ENCODE data around the gene OAS1.
"Not testable (repeated sequence)": the region's sequence is repeated elsewhere in the genome, so short reads cannot be mapped to it uniquely, and the experiment has no call there.

The OAS1 gene

GRCh38 chr12:112947314-112947713, 40.6 kb downstream of the OAS1 start:
- no peak for DNase-seq (ENCODE audit: low read depth)
- H3K4me3 ChIP-seq (ENCODE audit: low read length): no peak overlapping the region
- TF ChIP-seq CTCF (IDR thresholded peaks at IDR 0.05; ENCODE audit: insufficient read depth, low read depth, low read length, missing control alignments): no peak

GRCh38 chr12:112947761-112948160, 41.0 kb downstream of the OAS1 start:
- no peak for TF ChIP-seq CTCF (IDR thresholded peaks at IDR 0.05; ENCODE audit: insufficient read depth, low read depth, low read length, missing control alignments)
- H3K4me3 ChIP-seq (ENCODE audit: low read length): no peak overlapping the region
- DNase-seq (ENCODE audit: low read depth): no peak

GRCh38 chr12:112948806-112949205, 42.0 kb downstream of the OAS1 start:
- no peak for DNase-seq (ENCODE audit: low read depth)
- no peak overlapping the region for H3K4me3 ChIP-seq (ENCODE audit: low read length)
- TF ChIP-seq CTCF (IDR thresholded peaks at IDR 0.05; ENCODE audit: insufficient read depth, low read depth, low read length, missing control alignments): no peak

GRCh38 chr12:112950701-112951100, 43.9 kb downstream of the OAS1 start:
- DNase-seq (ENCODE audit: low read depth): no peak
- H3K4me3 ChIP-seq (ENCODE audit: low read length): no peak overlapping the region
- no peak for TF ChIP-seq CTCF (IDR thresholded peaks at IDR 0.05; ENCODE audit: insufficient read depth, low read depth, low read length, missing control alignments)

- H3K4me3 ChIP-seq (ENCODE audit: low read length); DNase-seq (ENCODE audit: low read depth): not testable (repeated sequence)
Measured at GRCh38 chr12:112957125-112957524, 50.4 kb downstream of the OAS1 start.

- TF ChIP-seq CTCF (IDR thresholded peaks at IDR 0.05; ENCODE audit: insufficient read depth, low read depth, low read length, missing control alignments): no peak
- no peak overlapping the region for H3K4me3 ChIP-seq (ENCODE audit: low read length)
- DNase-seq (ENCODE audit: low read depth): no peak
Measured at GRCh38 chr12:112961074-112961473, 54.3 kb downstream of the OAS1 start.

GRCh38 chr12:112961536-112961935, 54.8 kb downstream of the OAS1 start:
- no peak overlapping the region for H3K4me3 ChIP-seq (ENCODE audit: low read length)
- no peak for DNase-seq (ENCODE audit: low read depth)
- TF ChIP-seq CTCF (IDR thresholded peaks at IDR 0.05; ENCODE audit: insufficient read depth, low read depth, low read length, missing control alignments): no peak

- DNase-seq (ENCODE audit: low read depth): no peak
- H3K4me3 ChIP-seq (ENCODE audit: low read length): no peak overlapping the region
- TF ChIP-seq CTCF (IDR thresholded peaks at IDR 0.05; ENCODE audit: insufficient read depth, low read depth, low read length, missing control alignments): no peak
Measured at GRCh38 chr12:112962561-112962960, 55.8 kb downstream of the OAS1 start.
